HG03196 (cell line): ENCODE results near the gene SSNA1.

Experiments used
- ATAC-seq: cut with Tn5 transposase; IDR thresholded peaks from one replicate; pipeline ENCODE4 v1.9.1; 2021; ENCODE audit not compliant: unreplicated experiment

The SSNA1 gene

DNA sequence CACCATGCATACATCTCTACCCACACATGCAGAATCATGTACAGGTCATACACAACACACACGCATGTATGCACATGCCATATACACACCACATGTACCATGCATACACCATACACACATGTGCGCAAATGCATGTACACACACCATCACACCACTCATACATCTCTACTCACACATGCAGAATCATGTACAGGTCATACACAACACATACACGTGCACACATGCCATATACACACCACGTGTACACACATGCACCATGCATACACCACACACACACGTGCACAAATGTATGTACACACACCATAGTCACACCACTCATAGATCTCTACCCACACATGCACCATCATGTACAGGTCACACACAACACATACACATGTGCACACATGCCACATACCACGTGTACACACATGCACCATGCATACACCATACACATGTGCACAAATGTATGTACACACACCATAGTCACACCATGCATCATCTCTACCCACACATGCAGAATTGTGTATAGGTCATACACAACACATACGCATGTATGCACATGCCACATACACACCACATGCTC is 35.6 kb upstream of the SSNA1 start:
- no peak for ATAC-seq

DNA sequence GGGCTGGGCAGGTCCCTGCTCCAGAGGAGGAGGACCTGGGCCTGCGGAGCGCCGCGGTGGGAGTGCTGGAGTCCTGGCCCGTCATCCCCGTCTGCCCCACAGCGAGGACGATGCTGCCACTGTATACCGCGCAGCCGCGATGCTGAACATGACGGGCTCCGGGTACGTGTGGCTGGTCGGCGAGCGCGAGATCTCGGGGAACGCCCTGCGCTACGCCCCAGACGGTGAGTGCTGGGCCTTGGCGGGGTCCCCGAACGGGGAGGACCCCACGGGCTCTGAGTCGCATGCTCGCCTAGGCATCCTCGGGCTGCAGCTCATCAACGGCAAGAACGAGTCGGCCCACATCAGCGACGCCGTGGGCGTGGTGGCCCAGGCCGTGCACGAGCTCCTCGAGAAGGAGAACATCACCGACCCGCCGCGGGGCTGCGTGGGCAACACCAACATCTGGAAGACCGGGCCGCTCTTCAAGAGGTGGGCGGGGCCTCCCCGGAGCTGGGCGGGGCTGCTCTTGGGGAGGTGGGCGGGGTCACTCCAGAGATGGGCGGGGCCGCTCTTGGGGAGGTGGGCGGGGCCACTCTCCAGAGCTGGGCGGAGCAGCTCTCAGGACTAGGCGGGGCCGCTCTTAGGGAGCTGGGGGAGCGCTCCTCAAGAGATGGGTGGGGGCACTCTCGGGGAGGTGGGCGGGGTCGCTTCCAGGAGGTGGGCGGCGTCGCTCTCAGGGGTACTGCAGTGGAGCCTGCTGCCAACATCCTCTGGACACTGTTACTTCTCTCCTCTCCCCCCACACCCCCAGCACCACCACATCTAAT is 31.7 kb upstream of the SSNA1 start:
- ATAC-seq: no peak

DNA sequence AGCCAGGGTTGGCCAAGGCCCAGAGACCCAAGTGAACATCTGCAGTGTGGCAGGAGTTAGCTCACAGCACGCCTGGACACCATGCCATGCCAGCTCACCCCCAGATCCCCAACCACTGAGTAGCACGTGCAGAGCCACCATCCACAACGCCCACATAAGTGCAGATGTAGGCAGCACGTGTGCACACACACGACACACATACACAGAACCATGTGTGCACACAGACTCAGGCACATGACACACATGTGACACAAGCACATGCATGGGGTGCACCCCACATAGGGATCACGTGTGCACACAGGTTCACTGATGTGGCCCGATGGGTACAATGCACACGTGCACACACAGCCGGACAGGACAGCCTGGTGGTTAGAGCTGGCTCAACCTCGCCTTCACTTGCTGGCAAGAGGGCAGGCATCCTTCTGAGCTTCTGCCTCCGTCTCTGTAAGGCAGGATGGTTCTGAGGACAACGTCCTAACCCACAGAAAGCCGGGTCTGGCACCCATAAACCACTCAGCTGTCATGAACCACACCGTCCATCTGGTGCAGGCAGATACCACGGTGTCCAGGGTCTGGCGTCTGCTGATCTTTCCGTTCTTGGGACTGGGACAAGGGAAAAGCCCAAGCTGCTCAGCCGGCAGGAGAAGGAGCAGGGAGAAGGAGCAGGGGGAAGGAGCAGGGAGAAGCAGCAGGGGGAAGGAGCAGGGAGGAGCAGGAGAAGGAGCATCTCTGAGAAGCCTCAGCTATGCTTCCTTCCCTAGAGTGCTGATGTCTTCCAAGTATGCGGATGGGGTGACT is 30.7 kb upstream of the SSNA1 start:
- ATAC-seq: no peak

DNA sequence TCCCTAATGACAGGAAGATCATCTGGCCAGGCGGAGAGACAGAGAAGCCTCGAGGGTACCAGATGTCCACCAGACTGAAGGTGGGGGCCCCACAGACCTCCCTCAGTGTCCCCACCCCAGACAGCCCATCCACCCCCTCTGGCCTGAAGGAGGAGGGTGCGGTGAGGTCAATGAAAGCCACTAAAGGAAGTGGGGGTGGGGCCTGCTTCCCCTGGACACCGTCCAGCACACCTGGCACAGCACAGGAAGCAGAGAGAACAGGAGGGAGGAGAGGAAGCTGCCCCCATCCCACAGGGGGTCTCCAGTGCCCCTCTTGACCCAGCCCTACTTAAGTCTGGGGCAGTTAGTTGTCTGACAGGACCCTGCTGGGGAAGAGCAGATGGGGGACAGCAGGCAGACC is 29.9 kb upstream of the SSNA1 start:
- no peak for ATAC-seq

DNA sequence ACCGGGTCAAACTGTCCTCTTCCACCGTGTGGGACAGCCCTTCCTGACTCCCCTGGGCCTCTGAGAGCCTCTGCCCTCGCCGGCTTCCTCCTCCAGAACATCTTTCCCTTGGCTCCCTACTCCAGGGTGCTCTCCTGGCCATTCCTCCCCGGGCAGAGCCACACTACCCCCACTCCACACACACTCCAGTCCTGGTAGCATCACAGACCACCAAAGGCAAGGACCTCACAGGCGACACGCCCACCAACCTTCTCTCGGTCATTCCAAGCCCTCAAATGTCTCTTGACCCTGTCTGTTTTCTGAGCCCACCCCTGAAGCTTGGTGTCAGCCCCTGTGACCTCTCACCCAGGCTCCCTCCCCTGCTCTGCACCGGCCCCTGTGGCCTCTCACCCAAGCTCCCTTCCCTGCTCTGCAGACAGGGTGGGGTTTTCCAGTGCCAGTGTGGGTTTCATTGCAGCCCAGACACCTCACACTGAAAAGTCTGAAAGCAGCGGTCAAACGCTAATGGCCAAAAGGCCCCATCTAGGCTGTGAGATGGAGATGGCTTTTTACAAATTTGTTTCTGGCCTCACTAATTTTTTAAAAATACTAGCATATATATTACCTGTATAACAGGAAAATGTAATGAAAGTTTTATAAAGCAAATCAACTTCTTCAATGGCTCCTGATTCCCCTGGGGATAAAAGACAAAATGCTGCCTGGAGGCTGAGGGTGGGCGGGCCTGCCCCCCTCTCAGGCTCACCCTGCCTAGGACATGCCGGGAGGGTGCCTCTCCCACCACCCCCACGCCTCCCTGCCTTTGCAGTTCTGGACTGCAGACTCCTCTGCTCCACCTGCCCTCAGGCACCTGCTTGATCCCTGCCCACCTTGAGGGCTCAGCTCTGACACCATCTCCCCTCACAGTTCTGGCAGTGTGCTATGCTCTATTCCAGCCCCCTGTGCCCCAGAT is 29.1 kb upstream of the SSNA1 start:
- ATAC-seq: no peak

DNA sequence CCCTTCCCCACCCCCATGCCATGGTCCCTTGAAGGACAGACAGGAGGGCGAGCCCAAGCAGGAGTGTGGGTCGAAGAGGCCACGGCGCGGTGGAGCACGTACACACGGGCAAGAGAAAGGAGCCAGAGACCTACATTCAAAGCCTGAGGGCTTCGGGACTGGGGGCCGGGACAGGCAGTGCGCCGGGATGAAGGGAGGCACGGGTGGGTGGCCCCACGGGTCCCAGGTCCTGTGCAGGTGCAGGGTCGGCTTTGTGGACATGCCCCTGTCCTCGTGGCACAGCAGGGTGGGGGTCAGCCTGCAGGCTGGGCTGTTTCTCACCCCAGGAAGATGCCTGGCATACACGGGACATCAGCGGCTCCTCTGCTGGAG is 28.4 kb upstream of the SSNA1 start:
- no peak for ATAC-seq

DNA sequence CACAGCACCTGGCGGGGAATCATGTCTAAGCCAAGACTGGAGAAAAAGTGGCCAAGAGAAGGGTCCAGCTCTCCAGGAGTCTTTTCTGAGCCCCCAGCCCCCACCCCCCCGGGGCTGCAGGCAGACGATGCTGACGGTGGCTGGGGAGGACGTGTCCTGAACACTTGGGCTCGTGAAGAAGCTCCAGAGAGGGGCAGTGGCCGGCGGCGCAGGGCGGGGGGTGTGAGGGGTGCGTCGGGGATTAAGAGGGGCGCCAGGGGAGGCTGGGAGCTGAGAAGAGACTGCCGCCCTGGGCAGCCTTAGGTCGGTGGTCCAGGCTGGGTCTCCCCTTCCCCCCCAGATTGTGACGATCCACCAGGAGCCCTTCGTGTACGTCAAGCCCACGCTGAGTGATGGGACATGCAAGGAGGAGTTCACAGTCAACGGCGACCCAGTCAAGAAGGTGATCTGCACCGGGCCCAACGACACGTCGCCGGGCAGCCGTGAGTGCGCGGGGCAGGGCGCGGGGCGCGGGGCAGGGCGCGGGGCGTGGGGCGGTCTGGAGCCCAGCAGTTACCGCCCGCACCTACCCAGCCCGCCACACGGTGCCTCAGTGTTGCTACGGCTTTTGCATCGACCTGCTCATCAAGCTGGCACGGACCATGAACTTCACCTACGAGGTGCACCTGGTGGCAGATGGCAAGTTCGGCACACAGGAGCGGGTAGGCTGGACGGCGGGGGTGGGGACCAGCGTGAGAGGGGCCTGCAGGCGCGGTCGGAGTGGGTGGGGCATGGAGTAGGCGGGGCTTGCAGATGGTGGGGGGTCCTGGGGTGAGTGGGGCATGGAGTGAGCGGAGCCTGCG is 27.5 kb upstream of the SSNA1 start:
- ATAC-seq: no peak

DNA sequence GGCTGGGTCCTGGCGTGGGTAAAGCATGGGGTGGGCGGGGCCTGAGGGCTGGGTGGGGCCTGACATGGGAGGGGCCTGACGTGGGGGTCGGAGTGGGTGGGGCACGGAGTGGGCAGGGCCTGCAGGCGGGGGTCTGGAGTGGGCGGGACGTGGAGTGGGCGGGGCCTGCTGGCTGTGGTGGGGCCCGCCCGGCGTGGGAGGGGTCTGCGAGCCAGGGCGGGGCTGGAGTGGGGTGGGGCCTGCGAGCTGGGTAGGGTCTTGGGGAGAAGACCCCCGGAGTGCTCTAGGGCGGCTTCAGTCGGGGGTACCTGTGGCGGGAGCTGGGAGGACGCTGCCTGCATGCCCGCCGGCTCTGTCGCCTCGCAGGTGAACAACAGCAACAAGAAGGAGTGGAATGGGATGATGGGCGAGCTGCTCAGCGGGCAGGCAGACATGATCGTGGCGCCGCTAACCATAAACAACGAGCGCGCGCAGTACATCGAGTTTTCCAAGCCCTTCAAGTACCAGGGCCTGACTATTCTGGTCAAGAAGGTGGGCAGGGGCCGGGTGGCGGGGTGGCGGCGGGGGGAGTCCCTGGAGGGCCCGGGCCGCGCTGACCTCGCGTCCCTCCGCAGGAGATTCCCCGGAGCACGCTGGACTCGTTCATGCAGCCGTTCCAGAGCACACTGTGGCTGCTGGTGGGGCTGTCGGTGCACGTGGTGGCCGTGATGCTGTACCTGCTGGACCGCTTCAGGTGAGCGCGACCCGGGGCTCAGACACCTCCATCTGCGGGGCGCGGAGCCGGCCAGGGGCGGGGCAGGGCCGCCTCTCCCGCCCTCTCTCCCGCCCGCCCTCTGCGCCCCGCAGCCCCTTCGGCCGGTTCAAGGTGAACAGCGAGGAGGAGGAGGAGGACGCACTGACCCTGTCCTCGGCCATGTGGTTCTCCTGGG is 26.7 kb upstream of the SSNA1 start:
- no peak for ATAC-seq

DNA sequence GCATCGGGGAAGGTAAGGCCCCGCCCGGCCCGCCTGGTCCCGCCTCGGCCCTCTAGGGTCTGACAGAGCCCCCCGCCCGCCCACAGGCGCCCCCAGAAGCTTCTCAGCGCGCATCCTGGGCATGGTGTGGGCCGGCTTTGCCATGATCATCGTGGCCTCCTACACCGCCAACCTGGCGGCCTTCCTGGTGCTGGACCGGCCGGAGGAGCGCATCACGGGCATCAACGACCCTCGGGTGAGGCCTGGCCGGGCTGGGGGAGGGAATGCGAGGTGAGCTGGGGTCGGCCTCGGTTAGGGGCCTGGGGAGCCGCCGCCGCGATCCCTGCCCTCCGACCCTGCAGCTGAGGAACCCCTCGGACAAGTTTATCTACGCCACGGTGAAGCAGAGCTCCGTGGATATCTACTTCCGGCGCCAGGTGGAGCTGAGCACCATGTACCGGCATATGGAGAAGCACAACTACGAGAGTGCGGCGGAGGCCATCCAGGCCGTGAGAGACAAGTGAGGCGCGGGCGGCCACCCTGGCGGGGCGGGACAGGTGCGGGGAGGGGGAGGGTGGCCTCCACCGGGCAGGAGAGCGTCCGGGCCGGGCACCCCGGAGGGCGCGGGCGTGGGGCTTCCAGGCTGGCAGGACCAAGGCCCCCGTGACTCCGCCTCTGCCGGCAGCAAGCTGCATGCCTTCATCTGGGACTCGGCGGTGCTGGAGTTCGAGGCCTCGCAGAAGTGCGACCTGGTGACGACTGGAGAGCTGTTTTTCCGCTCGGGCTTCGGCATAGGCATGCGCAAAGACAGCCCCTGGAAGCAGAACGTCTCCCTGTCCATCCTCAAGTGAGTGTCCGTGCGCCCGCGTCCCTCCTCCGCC is 25.7 kb upstream of the SSNA1 start:
- ATAC-seq: no peak

DNA sequence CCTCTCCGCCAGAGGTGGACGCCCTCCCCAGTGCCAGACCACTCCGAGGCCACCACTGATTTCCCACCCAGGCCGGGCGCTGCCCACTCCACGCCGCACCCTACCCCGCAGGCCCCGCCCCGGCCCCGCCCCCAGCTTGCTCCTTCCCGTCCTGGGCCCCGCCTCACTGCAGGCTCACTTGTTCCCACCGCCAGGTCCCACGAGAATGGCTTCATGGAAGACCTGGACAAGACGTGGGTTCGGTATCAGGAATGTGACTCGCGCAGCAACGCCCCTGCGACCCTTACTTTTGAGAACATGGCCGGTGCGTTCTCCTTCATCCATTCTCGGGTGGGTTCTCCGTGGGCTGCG is 25.1 kb upstream of the SSNA1 start:
- ATAC-seq: no peak

DNA sequence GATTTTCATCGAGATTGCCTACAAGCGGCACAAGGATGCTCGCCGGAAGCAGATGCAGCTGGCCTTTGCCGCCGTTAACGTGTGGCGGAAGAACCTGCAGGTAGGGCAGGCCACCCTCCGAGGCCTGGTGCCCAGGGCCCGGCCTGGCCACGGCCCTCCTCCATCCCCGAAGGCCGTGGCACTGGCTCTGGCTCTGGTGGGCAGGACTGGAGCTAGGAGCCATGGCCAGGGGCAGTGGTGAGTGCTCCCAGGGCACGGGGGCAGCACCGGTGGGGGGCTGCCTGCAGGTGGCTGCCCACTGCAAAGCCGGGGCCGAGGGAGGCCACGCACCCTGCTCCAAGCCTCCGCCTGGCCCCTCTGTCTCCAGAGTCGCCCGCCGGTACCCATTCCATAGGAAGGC is 24.7 kb upstream of the SSNA1 start:
- no peak for ATAC-seq

DNA sequence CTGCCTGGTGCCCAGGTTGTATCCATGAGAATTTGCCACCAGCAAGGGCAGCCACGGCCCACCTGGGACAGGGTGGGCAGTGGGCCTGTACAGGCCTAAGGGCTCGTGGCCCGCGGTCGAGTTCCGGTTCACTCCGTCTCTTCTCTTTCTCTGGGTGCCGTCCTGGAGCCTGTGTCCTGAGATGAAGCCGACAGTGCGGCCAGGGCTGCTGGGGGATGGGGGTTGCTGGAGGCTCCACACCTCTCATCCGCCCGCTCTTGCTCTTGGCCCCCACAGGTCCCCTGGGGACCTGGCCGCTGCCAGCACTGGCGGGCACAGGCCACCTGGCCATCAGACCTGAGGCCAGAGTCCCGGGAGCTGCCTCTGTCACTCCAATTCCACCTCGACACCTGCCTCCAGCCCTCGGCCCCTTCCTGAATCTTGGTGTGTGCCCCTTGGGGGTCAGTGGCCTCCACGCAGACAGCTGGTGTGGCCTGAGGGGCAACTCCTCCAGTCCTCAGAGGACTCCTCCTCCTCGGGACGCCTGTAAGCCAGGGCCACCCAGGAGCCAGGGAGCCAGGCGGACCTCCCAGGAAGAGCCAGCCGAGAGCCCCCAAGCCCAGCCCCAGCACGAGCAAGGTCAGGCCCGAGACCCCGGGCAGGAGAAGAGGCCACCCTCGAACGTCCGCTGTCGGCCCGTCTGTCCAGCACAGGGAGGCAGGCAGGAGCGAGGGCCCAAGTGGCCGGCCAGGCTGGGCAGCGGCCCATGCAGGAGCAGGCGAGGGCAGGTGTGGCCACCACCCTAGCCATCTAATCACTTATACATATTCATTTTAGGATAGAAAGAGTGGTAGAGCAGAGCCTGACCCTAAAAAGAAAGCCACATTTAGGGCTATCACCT is 23.9 kb upstream of the SSNA1 start:
- no peak for ATAC-seq

DNA sequence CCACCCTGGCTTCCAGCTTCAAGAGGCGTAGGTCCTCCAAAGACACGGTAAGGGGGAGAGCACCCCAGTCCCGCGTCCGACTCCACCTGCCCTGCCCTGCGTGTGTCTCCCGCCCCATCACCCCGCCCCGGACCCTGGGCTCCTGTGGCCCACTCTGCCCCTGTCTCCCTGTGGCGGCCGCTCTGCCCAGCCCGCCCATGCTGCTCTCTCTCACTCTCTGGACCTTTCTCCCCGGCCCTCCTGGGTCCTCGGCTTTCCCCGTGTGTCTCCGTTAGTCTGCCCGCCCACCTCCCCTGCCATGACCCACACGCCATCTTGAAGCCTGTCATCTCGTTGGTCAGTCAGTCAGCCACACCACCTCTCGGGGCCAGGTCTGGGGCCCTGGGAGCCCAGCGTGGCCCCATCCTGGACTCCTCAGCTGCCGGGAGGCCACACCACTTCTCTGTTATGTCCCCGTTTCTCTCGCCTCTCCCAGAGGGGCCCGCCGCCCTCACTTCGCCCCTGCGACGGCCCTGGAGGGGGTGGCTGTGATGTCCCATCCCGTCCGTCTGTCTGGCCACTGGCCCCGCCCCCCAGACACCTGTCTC is 23.1 kb upstream of the SSNA1 start:
- ATAC-seq: no peak

DNA sequence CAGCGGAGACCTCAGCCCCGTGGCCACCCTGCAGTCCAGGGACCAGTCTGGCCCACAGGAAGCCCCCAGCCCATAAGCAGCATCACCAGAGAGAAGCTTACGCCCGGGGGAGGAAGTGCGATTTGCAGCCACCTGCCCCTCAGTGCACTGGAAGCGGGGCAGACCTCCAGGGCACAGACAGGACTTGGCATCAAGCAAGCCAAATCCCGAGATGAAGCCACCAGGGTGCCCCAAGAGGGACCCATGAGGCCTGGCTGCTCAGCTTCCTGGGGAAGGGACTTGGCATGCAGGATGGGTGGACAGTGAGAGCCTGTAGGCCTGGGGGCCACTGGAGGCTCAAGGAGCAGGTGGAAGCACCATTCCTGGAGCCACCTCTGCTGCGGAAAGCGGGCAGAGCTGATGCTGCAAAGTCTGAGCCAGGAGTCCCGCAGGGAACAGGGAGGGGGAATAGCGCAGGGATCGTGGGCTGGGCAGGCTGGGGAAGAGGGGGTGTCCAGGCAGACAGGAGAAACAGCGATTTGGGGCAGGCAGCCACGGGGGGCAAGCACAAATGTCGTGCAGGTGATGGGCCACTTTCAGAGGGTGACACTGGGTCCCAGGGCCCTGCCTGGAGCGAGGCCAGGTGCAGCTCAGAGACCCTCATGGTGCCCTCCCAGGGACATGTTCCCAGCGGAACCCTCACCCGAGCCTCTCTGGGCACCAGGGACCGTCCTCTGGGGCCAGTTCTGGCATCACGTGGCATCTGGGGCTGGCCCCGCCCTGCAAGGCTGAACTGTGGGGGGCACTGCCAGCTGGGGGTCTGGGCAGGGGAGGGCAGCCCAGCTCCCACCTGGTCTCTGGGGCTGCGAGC is 21.9 kb upstream of the SSNA1 start:
- no peak for ATAC-seq

DNA sequence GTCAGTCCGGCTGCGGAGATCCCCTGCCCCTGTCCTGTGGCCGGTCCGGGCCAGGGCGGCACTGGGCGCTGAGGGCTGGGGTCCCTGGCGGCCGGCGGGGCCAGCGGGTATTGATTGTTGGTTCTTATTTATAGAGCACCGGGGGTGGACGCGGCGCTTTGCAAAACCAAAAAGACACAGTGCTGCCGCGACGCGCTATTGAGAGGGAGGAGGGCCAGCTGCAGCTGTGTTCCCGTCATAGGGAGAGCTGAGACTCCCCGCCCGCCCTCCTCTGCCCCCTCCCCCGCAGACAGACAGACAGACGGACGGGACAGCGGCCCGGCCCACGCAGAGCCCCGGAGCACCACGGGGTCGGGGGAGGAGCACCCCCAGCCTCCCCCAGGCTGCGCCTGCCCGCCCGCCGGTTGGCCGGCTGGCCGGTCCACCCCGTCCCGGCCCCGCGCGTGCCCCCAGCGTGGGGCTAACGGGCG is 21.2 kb upstream of the SSNA1 start:
- ATAC-seq: no peak
